Measurements from ENCODE around the gene CAMK2G. TPM values are rescaled to one million over a fixed set of nuclear protein-coding genes. Genes with fewer than 3 reads are reported as not detected.

Gene CAMK2G
- total and polyA plus RNA-seq, 2 experiments from 2014 or later, result 30.6 to 34.1 TPM

DNA sequence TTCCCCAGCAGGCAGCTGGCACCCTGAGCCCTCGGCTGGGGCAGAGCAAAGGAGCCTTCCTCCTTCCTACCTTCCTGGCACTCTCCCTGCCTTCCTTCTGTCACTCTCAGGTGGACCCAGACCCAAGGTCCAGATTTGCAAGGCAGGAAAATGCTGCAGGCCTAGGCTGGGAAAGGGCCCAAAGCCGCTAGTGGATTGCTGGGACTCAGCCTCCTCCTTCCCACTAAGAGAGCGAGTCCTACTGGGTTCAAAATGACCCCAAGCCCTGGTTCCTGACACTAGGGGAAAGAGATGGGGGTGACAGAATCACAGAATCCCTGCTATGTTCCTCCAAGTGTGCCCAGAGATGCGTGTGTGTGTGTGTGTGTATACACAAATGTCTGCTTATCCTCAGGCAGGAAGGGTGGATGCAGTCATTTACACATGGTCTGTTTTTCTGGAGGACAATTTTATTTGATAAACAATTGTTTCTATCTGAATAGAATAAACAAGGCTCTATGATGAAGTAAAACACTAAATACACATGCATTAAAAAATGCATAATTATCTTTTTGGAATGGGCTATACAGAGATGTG, 35.3 kb upstream of the CAMK2G start (continued):
- TF ChIP-seq REST (IDR thresholded peaks at IDR 0.05; ENCODE audit: unreplicated experiment), result no peak
- TF ChIP-seq ZNF114 (CRISPR knock-in tag; IDR thresholded peaks at IDR 0.05), result no peak
- TF ChIP-seq STAT1 (IDR thresholded peaks at IDR 0.05; ENCODE audit: unreplicated experiment), result no peak
- TF ChIP-seq NANOG (IDR thresholded peaks at IDR 0.05; ENCODE audit: borderline replicate concordance), result no peak
- TF ChIP-seq, protein P1, sequence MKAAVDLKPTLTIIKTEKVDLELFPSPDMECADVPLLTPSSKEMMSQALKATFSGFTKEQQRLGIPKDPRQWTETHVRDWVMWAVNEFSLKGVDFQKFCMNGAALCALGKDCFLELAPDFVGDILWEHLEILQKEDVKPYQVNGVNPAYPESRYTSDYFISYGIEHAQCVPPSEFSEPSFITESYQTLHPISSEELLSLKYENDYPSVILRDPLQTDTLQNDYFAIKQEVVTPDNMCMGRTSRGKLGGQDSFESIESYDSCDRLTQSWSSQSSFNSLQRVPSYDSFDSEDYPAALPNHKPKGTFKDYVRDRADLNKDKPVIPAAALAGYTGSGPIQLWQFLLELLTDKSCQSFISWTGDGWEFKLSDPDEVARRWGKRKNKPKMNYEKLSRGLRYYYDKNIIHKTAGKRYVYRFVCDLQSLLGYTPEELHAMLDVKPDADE (IDR thresholded peaks at IDR 0.05), result no peak
- TF ChIP-seq JUNB (IDR thresholded peaks at IDR 0.05; ENCODE audit: unreplicated experiment), result no peak
- no peak for TF ChIP-seq ZNF331 (CRISPR knock-in tag; IDR thresholded peaks at IDR 0.05; ENCODE audit: low read depth)
- TF ChIP-seq EZH2phosphoT487 (IDR thresholded peaks at IDR 0.05; ENCODE audit: unreplicated experiment), result no peak
- TF ChIP-seq, protein P2, sequence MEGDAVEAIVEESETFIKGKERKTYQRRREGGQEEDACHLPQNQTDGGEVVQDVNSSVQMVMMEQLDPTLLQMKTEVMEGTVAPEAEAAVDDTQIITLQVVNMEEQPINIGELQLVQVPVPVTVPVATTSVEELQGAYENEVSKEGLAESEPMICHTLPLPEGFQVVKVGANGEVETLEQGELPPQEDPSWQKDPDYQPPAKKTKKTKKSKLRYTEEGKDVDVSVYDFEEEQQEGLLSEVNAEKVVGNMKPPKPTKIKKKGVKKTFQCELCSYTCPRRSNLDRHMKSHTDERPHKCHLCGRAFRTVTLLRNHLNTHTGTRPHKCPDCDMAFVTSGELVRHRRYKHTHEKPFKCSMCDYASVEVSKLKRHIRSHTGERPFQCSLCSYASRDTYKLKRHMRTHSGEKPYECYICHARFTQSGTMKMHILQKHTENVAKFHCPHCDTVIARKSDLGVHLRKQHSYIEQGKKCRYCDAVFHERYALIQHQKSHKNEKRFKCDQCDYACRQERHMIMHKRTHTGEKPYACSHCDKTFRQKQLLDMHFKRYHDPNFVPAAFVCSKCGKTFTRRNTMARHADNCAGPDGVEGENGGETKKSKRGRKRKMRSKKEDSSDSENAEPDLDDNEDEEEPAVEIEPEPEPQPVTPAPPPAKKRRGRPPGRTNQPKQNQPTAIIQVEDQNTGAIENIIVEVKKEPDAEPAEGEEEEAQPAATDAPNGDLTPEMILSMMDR (conservative IDR thresholded peaks at IDR 0.05; ENCODE audit: low read depth in 2 of 2), result no peak

GRCh38 chr10:73908853-73909539, 34.6 kb upstream of the CAMK2G start:
- Mint-ChIP-seq H3K4me1 (peaks cover 51% of the 10 kb centered on the region), H3K27ac (no peak overlapping the region), H3K9me3 (no peaks in the 10 kb centered on the region), H3K4me3 (no peak overlapping the region), H3K36me3 (ENCODE audit: low read depth) (peaks cover 6% of the 10 kb centered on the region; the same call in 1 of the 3 replicates), H3K27me3 (ENCODE audit: insufficient read depth, low read depth, poor library complexity) (peaks cover 36% of the 10 kb centered on the region)
- ATAC-seq (no peak), DNase-seq (ENCODE audit: low spot score) (no peak)
- no peaks in the 10 kb centered on the region for H4K20me1 ChIP-seq (replicated peaks; ENCODE audit: insufficient read depth)
- H3K9me2 ChIP-seq (ENCODE audit: insufficient read depth), result 0 out of 2 replicates have a peak, but pooled peaks cover 3% of the 10 kb centered on the region
- H3K36me3 ChIP-seq (ENCODE audit: insufficient read depth), result no peaks in the 10 kb centered on the region; the same call in 1 of the 2 replicates
- peaks cover 10% of the 10 kb centered on the region; the same call in 1 of the 2 replicates for H3F3A ChIP-seq (replicated peaks; ENCODE audit: low read depth)
- no peak overlapping the region for H3K27ac ChIP-seq (ENCODE audit: low read depth)
- H3K4me1 ChIP-seq (ENCODE audit: insufficient read depth), result peaks cover 50% of the 10 kb centered on the region
- H3K4me2 ChIP-seq, result peak overlapping the region; percentile 57; the same call in 1 of the 2 replicates
- H3K79me2 ChIP-seq (replicated peaks; ENCODE audit: insufficient read depth), result no peaks in the 10 kb centered on the region
- no peak overlapping the region for H3K4me3 ChIP-seq
- peaks cover 45% of the 10 kb centered on the region for H3K27me3 ChIP-seq (ENCODE audit: insufficient read depth)
- H2AFZ ChIP-seq, result peak overlapping the region; percentile 38; the same call in 1 of the 2 replicates
- TF ChIP-seq, protein P2 (conservative IDR thresholded peaks at IDR 0.05; ENCODE audit: low read depth in 2 of 2), result no peak
- TF ChIP-seq JUNB (IDR thresholded peaks at IDR 0.05; ENCODE audit: unreplicated experiment) (no peak), STAT1 (IDR thresholded peaks at IDR 0.05; ENCODE audit: unreplicated experiment) (no peak), EZH2 (IDR thresholded peaks at IDR 0.05; ENCODE audit: low read depth, unreplicated experiment) (no peak), REST (IDR thresholded peaks at IDR 0.05; ENCODE audit: unreplicated experiment) (no peak), ZNF114 (CRISPR knock-in tag; IDR thresholded peaks at IDR 0.05) (no peak), EZH2phosphoT487 (IDR thresholded peaks at IDR 0.05; ENCODE audit: unreplicated experiment) (no peak)
- TF ChIP-seq, protein P1 (IDR thresholded peaks at IDR 0.05), result no peak

Measured in GM23338 (cell line).